GM18511 (cell line): ENCODE measurements around the gene ZDHHC14.

Source experiments
- ATAC-seq: cut with Tn5 transposase; IDR thresholded peaks from one replicate; pipeline ENCODE4 v1.9.1; 2021; ENCODE audit warnings: mild to moderate bottlenecking, moderate library complexity; ENCODE audit not compliant: unreplicated experiment

The ZDHHC14 gene

GRCh38 chr6:157513619-157514485, 132.9 kb downstream of the ZDHHC14 start:
- no peak for ATAC-seq

GRCh38 chr6:157514659-157515496, 133.9 kb downstream of the ZDHHC14 start:
- ATAC-seq: no peak

GRCh38 chr6:157516319-157517026, 135.5 kb downstream of the ZDHHC14 start:
- ATAC-seq: no peak

GRCh38 chr6:157517601-157518359, 136.8 kb downstream of the ZDHHC14 start:
- ATAC-seq: no peak

GRCh38 chr6:157518397-157519250, 137.6 kb downstream of the ZDHHC14 start:
- no peak for ATAC-seq

GRCh38 chr6:157519255-157520116, 138.5 kb downstream of the ZDHHC14 start:
- ATAC-seq: no peak

GRCh38 chr6:157520117-157520406, 139.1 kb downstream of the ZDHHC14 start:
- ATAC-seq: no peak

- no peak for ATAC-seq
Measured at GRCh38 chr6:157520596-157521361, 139.8 kb downstream of the ZDHHC14 start.

GRCh38 chr6:157521362-157522335, 140.7 kb downstream of the ZDHHC14 start:
- ATAC-seq: no peak

- ATAC-seq: no peak
Measured at GRCh38 chr6:157522472-157522871, 141.5 kb downstream of the ZDHHC14 start.

GRCh38 chr6:157524735-157525134, 143.7 kb downstream of the ZDHHC14 start:
- ATAC-seq: no peak

- no peak for ATAC-seq
Measured at GRCh38 chr6:157525292-157525889, 144.4 kb downstream of the ZDHHC14 start.

- ATAC-seq: no peak
Measured at GRCh38 chr6:157525918-157526425, 145.0 kb downstream of the ZDHHC14 start.

GRCh38 chr6:157527471-157527907, 146.5 kb downstream of the ZDHHC14 start:
- ATAC-seq: peak; percentile 90

GRCh38 chr6:157528931-157529653, 148.1 kb downstream of the ZDHHC14 start:
- ATAC-seq: no peak

- no peak for ATAC-seq
Measured at GRCh38 chr6:157529654-157530039, 148.7 kb downstream of the ZDHHC14 start.
